ENCODE data around the gene TOPAZ1.

The TOPAZ1 gene

GRCh38 chr3:44234648-44235268 lies 6.9 kb upstream of the TOPAZ1 start:
- no peak for TF ChIP-seq GATA1 (IDR thresholded peaks at IDR 0.05; ENCODE audit: low read depth, low read length)
- TF ChIP-seq POLR2A (IDR thresholded peaks at IDR 0.05; ENCODE audit: low read length): no peak
- DNase-seq: no peak

GRCh38 chr3:44235604-44236484 lies 5.8 kb upstream of the TOPAZ1 start:
- DNase-seq: peak; percentile 72 to 86

DNA sequence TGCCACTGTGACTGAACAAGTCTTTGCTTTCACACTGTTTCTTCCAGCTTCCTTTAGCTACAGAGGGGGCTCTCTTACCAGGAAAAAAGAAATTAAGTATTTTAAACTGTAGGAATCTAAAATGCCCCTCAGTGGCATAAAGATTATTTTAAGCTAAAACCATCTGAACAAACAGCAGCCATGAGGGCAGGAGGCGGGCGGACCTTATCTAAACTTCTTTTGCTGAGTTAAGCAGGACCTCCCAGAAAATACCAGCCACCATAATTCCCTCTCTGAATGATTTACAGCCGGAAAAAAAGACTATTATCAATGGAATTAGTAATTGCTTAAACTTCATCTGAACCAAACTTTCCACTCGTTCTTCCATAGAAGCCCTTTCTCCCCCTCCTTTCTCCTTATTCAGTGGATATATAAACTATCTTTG lies 5.2 kb upstream of the TOPAZ1 start:
- no peak for TF ChIP-seq POLR2A (IDR thresholded peaks at IDR 0.05; ENCODE audit: low read length)
- TF ChIP-seq GATA1 (IDR thresholded peaks at IDR 0.05; ENCODE audit: low read depth, low read length): no peak
- DNase-seq: peak in 1 of 2 experiments; percentile 11

More at GRCh38 chr3:44235604-44236484, 5.8 kb upstream of the TOPAZ1 start:
- TF ChIP-seq POLR2A (IDR thresholded peaks at IDR 0.05; ENCODE audit: low read length): no peak
- no peak for TF ChIP-seq GATA1 (IDR thresholded peaks at IDR 0.05; ENCODE audit: low read depth, low read length)

GRCh38 chr3:44237161-44237560 lies 4.5 kb upstream of the TOPAZ1 start:
- no peak for TF ChIP-seq GATA1 (IDR thresholded peaks at IDR 0.05; ENCODE audit: low read depth, low read length)
- TF ChIP-seq POLR2A (IDR thresholded peaks at IDR 0.05; ENCODE audit: low read length): no peak
- no peak for DNase-seq

DNA sequence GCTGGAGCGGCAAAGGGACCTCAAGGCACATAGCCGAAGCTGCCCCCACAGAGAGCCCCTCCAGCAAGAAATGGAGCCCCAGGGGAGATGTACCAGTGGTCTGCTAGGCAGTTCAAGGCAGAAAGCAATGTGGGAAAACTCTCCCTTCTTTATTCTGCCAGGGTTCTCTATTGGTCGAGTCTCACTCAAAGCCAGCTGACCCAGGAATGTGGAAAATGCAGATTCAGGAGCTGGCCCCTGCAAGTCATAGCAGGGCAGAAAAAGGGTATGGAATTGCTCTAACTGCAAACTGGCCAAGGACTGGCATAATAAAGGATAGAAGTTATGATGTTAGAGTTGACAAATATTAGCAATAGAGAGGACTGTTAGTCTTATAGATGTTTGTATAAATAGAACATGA lies 4.0 kb upstream of the TOPAZ1 start:
- TF ChIP-seq POLR2A (IDR thresholded peaks at IDR 0.05; ENCODE audit: low read length) (no peak), GATA1 (IDR thresholded peaks at IDR 0.05; ENCODE audit: low read depth, low read length) (no peak)
- DNase-seq: no peak

DNA sequence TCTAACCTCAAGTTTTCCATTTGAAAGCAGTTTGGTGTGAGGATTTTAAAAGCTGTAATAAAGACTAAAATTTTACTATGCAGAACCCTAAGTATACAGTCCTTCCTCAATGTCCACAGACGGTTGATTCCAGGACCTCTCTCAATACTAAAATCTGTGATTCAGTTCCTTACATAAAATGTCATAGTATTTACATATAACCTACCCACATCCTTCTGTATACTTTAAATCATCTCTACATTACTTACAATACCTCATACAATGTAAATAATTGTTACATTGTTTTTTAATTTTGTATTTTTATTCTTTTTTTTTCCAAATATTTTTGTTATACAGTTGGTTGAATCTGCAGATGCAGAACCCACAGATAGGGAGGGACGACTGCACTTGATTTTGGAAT lies 2.8 kb upstream of the TOPAZ1 start:
- DNase-seq: no peak
- TF ChIP-seq POLR2A (IDR thresholded peaks at IDR 0.05; ENCODE audit: low read length) (no peak), GATA1 (IDR thresholded peaks at IDR 0.05; ENCODE audit: low read depth, low read length) (no peak)

DNA sequence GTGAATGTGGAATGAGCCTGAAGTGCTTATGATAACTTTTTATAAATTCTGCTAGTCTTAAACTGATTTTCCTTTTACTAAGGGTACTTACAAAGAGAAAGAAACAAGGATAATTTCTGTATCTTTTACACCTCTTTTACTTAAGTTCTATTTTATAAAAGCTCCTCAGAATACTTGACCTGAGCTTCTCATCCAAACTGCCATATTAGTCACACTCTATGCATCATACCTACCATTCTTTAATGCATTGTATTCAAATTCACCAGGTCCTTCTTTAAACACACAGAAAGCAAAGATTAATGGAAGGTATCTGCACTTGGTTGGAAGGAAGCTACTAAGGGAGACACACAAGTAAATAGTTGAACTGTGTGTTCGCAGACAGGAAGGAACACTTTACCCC lies 1.6 kb upstream of the TOPAZ1 start:
- DNase-seq: no peak
- TF ChIP-seq POLR2A (IDR thresholded peaks at IDR 0.05; ENCODE audit: low read length) (no peak), GATA1 (IDR thresholded peaks at IDR 0.05; ENCODE audit: low read depth, low read length) (no peak)

DNA sequence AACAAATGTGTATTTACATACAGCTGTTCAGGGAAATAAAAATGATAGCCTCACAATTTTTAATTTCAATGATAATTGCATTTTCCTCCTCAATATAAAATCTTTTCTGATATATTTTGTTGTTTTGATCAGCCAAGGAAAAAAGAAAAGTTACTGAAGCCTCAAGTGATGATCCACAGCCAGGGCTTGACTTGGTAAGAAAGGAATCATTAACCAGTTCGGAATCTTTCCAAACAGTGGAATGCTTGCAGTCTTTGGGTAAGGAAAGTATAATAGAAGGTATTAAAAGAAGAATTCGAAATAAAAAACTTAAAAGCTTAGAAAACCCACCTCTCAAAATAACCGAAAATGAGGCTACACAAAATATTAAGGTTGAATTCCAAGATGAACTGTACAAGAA lies 1.0 kb downstream of the TOPAZ1 start:
- TF ChIP-seq POLR2A (IDR thresholded peaks at IDR 0.05; ENCODE audit: low read length) (no peak), GATA1 (IDR thresholded peaks at IDR 0.05; ENCODE audit: low read depth, low read length) (no peak)
- no peak for DNase-seq

GRCh38 chr3:44248152-44248551 lies 6.5 kb downstream of the TOPAZ1 start:
- TF ChIP-seq POLR2A (IDR thresholded peaks at IDR 0.05; ENCODE audit: low read length) (no peak), GATA1 (IDR thresholded peaks at IDR 0.05; ENCODE audit: low read depth, low read length) (no peak)
- DNase-seq: peak; percentile 1 to 5

- TF ChIP-seq GATA1 (IDR thresholded peaks at IDR 0.05; ENCODE audit: low read depth, low read length): no peak
- TF ChIP-seq POLR2A (IDR thresholded peaks at IDR 0.05; ENCODE audit: low read length): no peak
- DNase-seq: no peak
Measured at GRCh38 chr3:44252332-44252959, 10.8 kb downstream of the TOPAZ1 start.

DNA sequence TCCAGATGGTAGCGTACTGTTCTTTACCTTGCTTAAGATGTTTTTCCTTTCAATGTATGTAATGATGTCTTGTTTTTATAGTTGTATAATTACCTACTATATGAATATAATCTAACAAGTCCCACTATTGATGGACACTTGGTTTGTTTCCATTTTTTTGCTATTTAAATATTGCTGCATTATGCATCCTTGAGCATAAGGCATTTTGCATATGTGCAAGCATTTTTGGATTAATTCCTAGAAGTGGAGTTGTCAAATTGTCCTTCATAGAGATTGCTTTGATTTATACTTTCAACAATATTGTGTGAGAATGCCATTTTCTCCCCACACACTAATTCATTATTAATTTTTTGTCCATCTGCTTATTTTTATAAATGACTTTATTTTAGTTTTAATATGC lies 17.7 kb downstream of the TOPAZ1 start:
- TF ChIP-seq GATA1 (IDR thresholded peaks at IDR 0.05; ENCODE audit: low read depth, low read length): no peak
- no peak for TF ChIP-seq POLR2A (IDR thresholded peaks at IDR 0.05; ENCODE audit: low read length)
- DNase-seq: no peak

DNA sequence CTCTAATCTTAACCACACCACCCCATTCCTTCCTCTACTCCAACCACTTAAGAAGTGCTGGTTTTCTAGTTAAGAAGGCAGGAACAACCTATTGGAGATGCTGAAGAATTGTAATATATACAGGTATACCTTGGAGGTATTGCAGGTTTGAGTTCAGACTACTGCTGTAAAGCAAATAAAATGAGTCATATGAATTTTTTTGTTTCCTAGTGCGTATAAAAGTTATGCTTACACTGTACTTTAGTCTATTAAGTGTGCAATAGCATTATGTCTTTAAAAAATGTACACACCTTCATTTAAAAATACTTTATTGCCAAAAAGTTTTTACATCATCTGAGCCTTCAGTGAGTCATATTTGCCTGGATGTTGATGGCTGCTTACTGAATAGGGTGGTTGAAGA lies 22.5 kb downstream of the TOPAZ1 start:
- TF ChIP-seq POLR2A (IDR thresholded peaks at IDR 0.05; ENCODE audit: low read length) (no peak), GATA1 (IDR thresholded peaks at IDR 0.05; ENCODE audit: low read depth, low read length) (no peak)
- DNase-seq: no peak

DNA sequence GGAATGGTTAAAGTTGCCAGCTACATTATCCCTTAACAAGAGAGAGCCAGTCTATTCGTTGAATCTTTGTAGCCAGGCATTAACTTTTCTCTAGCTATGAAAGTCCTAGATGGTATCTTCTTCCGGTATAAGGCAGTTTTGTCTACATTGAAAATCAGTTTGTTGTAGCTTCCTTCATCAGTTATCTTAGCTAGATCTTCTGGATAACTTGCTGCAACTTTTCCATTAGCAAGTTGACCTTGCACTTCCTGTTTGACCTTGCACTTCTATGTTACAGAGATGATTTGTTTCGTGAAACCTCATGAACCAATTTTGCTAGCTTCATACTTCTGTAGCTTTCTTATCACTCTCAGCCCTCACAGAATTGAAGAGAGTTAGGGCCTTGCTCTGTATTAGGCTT lies 24.1 kb downstream of the TOPAZ1 start:
- no peak for TF ChIP-seq GATA1 (IDR thresholded peaks at IDR 0.05; ENCODE audit: low read depth, low read length)
- TF ChIP-seq POLR2A (IDR thresholded peaks at IDR 0.05; ENCODE audit: low read length): no peak
- DNase-seq: no peak

GRCh38 chr3:44272191-44272590 lies 30.5 kb downstream of the TOPAZ1 start:
- no peak for DNase-seq
- TF ChIP-seq POLR2A (IDR thresholded peaks at IDR 0.05; ENCODE audit: low read length) (no peak), GATA1 (IDR thresholded peaks at IDR 0.05; ENCODE audit: low read depth, low read length) (no peak)
